Measurements from ENCODE around the gene LRP5.

The LRP5 gene

GRCh38 chr11:68346462-68346790 lies 34.0 kb downstream of the LRP5 start:
- no peak for ATAC-seq (ENCODE audit: low read depth)
- H3K9me3 ChIP-seq (ENCODE audit: severe bottlenecking): no peaks in the 10 kb centered on the region
- no peaks in the 10 kb centered on the region for H3K27me3 ChIP-seq (ENCODE audit: insufficient read depth, poor library complexity, severe bottlenecking)
- DNase-seq (ENCODE audit: low spot score): no peak
- no peaks in the 10 kb centered on the region for H3K36me3 ChIP-seq (ENCODE audit: low read depth)
- no peak overlapping the region for H3K4me3 ChIP-seq (ENCODE audit: severe bottlenecking)
- H3K4me1 ChIP-seq (ENCODE audit: insufficient read depth, poor library complexity, severe bottlenecking): peaks cover 17% of the 10 kb centered on the region
- TF ChIP-seq CTCF (IDR thresholded peaks at IDR 0.05; ENCODE audit: poor library complexity, severe bottlenecking): no peak
- H3K27ac ChIP-seq (ENCODE audit: poor library complexity, severe bottlenecking): no peak overlapping the region

GRCh38 chr11:68347345-68347744 lies 35.0 kb downstream of the LRP5 start:
- no peak for ATAC-seq (ENCODE audit: low read depth)
- H3K4me1 ChIP-seq (ENCODE audit: insufficient read depth, poor library complexity, severe bottlenecking): peaks cover 10% of the 10 kb centered on the region

GRCh38 chr11:68347841-68348240 lies 35.5 kb downstream of the LRP5 start:
- H3K4me1 ChIP-seq (ENCODE audit: insufficient read depth, poor library complexity, severe bottlenecking): peaks cover 5% of the 10 kb centered on the region
- no peaks in the 10 kb centered on the region for H3K27me3 ChIP-seq (ENCODE audit: insufficient read depth, poor library complexity, severe bottlenecking)
- H3K4me3 ChIP-seq (ENCODE audit: severe bottlenecking): no peak overlapping the region
- no peaks in the 10 kb centered on the region for H3K9me3 ChIP-seq (ENCODE audit: severe bottlenecking)
- DNase-seq (ENCODE audit: low spot score) (no peak), ATAC-seq (ENCODE audit: low read depth) (no peak)
- no peaks in the 10 kb centered on the region for H3K36me3 ChIP-seq (ENCODE audit: low read depth)
- H3K27ac ChIP-seq (ENCODE audit: poor library complexity, severe bottlenecking): no peak overlapping the region
- no peak for TF ChIP-seq CTCF (IDR thresholded peaks at IDR 0.05; ENCODE audit: poor library complexity, severe bottlenecking)

More at GRCh38 chr11:68347345-68347744, 35.0 kb downstream of the LRP5 start:
- Histone ChIP-seq H3K4me3 (ENCODE audit: severe bottlenecking) (no peak overlapping the region), H3K9me3 (ENCODE audit: severe bottlenecking) (no peaks in the 10 kb centered on the region), H3K27me3 (ENCODE audit: insufficient read depth, poor library complexity, severe bottlenecking) (no peaks in the 10 kb centered on the region), H3K27ac (ENCODE audit: poor library complexity, severe bottlenecking) (no peak overlapping the region), H3K36me3 (ENCODE audit: low read depth) (no peaks in the 10 kb centered on the region)
- no peak for TF ChIP-seq CTCF (IDR thresholded peaks at IDR 0.05; ENCODE audit: poor library complexity, severe bottlenecking)
- DNase-seq (ENCODE audit: low spot score): no peak

- Histone ChIP-seq H3K36me3 (ENCODE audit: low read depth) (no peaks in the 10 kb centered on the region), H3K4me3 (ENCODE audit: severe bottlenecking) (no peak overlapping the region), H3K9me3 (ENCODE audit: severe bottlenecking) (no peaks in the 10 kb centered on the region), H3K27ac (ENCODE audit: poor library complexity, severe bottlenecking) (no peak overlapping the region), H3K27me3 (ENCODE audit: insufficient read depth, poor library complexity, severe bottlenecking) (no peaks in the 10 kb centered on the region), H3K4me1 (ENCODE audit: insufficient read depth, poor library complexity, severe bottlenecking) (peaks cover 9% of the 10 kb centered on the region)
- no peak for ATAC-seq (ENCODE audit: low read depth)
- no peak for DNase-seq (ENCODE audit: low spot score)
- no peak for TF ChIP-seq CTCF (IDR thresholded peaks at IDR 0.05; ENCODE audit: poor library complexity, severe bottlenecking)
Measured at GRCh38 chr11:68349461-68350249, 37.3 kb downstream of the LRP5 start.

- Histone ChIP-seq H3K27ac (ENCODE audit: poor library complexity, severe bottlenecking) (no peak overlapping the region), H3K27me3 (ENCODE audit: insufficient read depth, poor library complexity, severe bottlenecking) (no peaks in the 10 kb centered on the region), H3K4me1 (ENCODE audit: insufficient read depth, poor library complexity, severe bottlenecking) (peaks cover 13% of the 10 kb centered on the region), H3K36me3 (ENCODE audit: low read depth) (peaks cover 3% of the 10 kb centered on the region; the same call in 1 of the 2 replicates), H3K9me3 (ENCODE audit: severe bottlenecking) (no peaks in the 10 kb centered on the region), H3K4me3 (ENCODE audit: severe bottlenecking) (no peak overlapping the region)
- DNase-seq (ENCODE audit: low spot score) (no peak), ATAC-seq (ENCODE audit: low read depth) (no peak)
- no peak for TF ChIP-seq CTCF (IDR thresholded peaks at IDR 0.05; ENCODE audit: poor library complexity, severe bottlenecking)
Measured at GRCh38 chr11:68350759-68351449, 38.5 kb downstream of the LRP5 start.

All from RWPE2 (cell line).